ENCODE data around the gene PDLIM7.

Gene PDLIM7

GRCh38 chr5:177505075-177505474 lies 7.7 kb upstream of the PDLIM7 start:
- DNase-seq, result no peak

- DNase-seq, result no peak
Measured at GRCh38 chr5:177504086-177505056, 7.0 kb upstream of the PDLIM7 start.

GRCh38 chr5:177503351-177504085 lies 6.1 kb upstream of the PDLIM7 start:
- DNase-seq, result no peak

- DNase-seq, result no peak
Measured at GRCh38 chr5:177502886-177503285, 5.5 kb upstream of the PDLIM7 start.

GRCh38 chr5:177501874-177502678 lies 4.7 kb upstream of the PDLIM7 start:
- DNase-seq, result no peak

- peak; percentile 77 for DNase-seq
Measured at GRCh38 chr5:177500685-177501522, 3.5 kb upstream of the PDLIM7 start.

- DNase-seq, result no peak
Measured at GRCh38 chr5:177499842-177500241, 2.4 kb upstream of the PDLIM7 start.

GRCh38 chr5:177498013-177498787 lies 796 bp upstream of the PDLIM7 start:
- no peak for DNase-seq

- no peak for DNase-seq
Measured at GRCh38 chr5:177496727-177497291, 595 bp downstream of the PDLIM7 start.

GRCh38 chr5:177496070-177496726 lies 1.2 kb downstream of the PDLIM7 start:
- DNase-seq, result no peak

GRCh38 chr5:177495243-177496060 lies 2.0 kb downstream of the PDLIM7 start:
- DNase-seq, result no peak

GRCh38 chr5:177494346-177495195 lies 2.8 kb downstream of the PDLIM7 start:
- peak; percentile 49 for DNase-seq

- no peak for DNase-seq
Measured at GRCh38 chr5:177493795-177494345, 3.5 kb downstream of the PDLIM7 start.

GRCh38 chr5:177492841-177493240 lies 4.6 kb downstream of the PDLIM7 start:
- no peak for DNase-seq

- DNase-seq, result no peak
Measured at GRCh38 chr5:177491983-177492746, 5.2 kb downstream of the PDLIM7 start.

GRCh38 chr5:177491429-177491945 lies 5.9 kb downstream of the PDLIM7 start:
- no peak for DNase-seq

- no peak for DNase-seq
Measured at GRCh38 chr5:177490992-177491391, 6.4 kb downstream of the PDLIM7 start.
